ENCODE results near the gene FGFBP2. TPM values are rescaled to one million over a fixed set of nuclear protein-coding genes. Genes with fewer than 3 reads are reported as not detected.

The FGFBP2 gene
- total RNA-seq, 2 donors from 2014 or later = not detected

GRCh38 chr4:15958562-15958961 is 4.4 kb downstream of the FGFBP2 start:
- H3K36me3 ChIP-seq = no peaks in the 10 kb centered on the region
- ATAC-seq (ENCODE audit: insufficient number of reproducible peaks, low FRiP score, low read depth) (no peak), DNase-seq (ENCODE audit: low spot score) (no peak)
- no peaks in the 10 kb centered on the region for H3K9me3 ChIP-seq
- H3K27me3 ChIP-seq (replicated peaks; ENCODE audit: insufficient read depth) = no peaks in the 10 kb centered on the region
- no peak overlapping the region for H3K27ac ChIP-seq
- no peak for TF ChIP-seq CTCF (IDR thresholded peaks at IDR 0.05)
- no peaks in the 10 kb centered on the region for H3K4me1 ChIP-seq (ENCODE audit: control insufficient read depth in 1 of 2, low read depth in 2 of 2)
- H3K4me3 ChIP-seq = no peak overlapping the region

- ATAC-seq (ENCODE audit: insufficient number of reproducible peaks, low FRiP score, low read depth) (no peak), DNase-seq (ENCODE audit: low spot score) (peak; percentile 53)
- no peak overlapping the region for H3K27ac ChIP-seq
These were observed 6.7 kb downstream of the FGFBP2 start for GRCh38 chr4:15956179-15956850.

GRCh38 chr4:15955670-15956069 is 7.3 kb downstream of the FGFBP2 start:
- no peaks in the 10 kb centered on the region for H3K4me1 ChIP-seq (ENCODE audit: control insufficient read depth in 1 of 2, low read depth in 2 of 2)
- DNase-seq (ENCODE audit: low spot score) = no peak
- H3K36me3 ChIP-seq = no peaks in the 10 kb centered on the region
- H3K27ac ChIP-seq = no peak overlapping the region
- H3K27me3 ChIP-seq (replicated peaks; ENCODE audit: insufficient read depth) = no peaks in the 10 kb centered on the region
- no peak for TF ChIP-seq CTCF (IDR thresholded peaks at IDR 0.05)
- no peak for ATAC-seq (ENCODE audit: insufficient number of reproducible peaks, low FRiP score, low read depth)
- H3K4me3 ChIP-seq = no peak overlapping the region
- no peaks in the 10 kb centered on the region for H3K9me3 ChIP-seq

More at GRCh38 chr4:15956179-15956850, 6.7 kb downstream of the FGFBP2 start:
- Histone ChIP-seq H3K27me3 (replicated peaks; ENCODE audit: insufficient read depth) (no peaks in the 10 kb centered on the region), H3K4me1 (ENCODE audit: control insufficient read depth in 1 of 2, low read depth in 2 of 2) (no peaks in the 10 kb centered on the region), H3K36me3 (no peaks in the 10 kb centered on the region), H3K4me3 (no peak overlapping the region), H3K9me3 (no peaks in the 10 kb centered on the region)
- peak; percentile 93 for TF ChIP-seq CTCF (IDR thresholded peaks at IDR 0.05)

GRCh38 chr4:15953625-15954024 is 9.3 kb downstream of the FGFBP2 start:
- ATAC-seq (ENCODE audit: insufficient number of reproducible peaks, low FRiP score, low read depth) = no peak
- DNase-seq (ENCODE audit: low spot score) = no peak
- no peaks in the 10 kb centered on the region for H3K4me1 ChIP-seq (ENCODE audit: control insufficient read depth in 1 of 2, low read depth in 2 of 2)

GRCh38 chr4:15951781-15952180 is 11.2 kb downstream of the FGFBP2 start:
- ATAC-seq (ENCODE audit: insufficient number of reproducible peaks, low FRiP score, low read depth) (no peak), DNase-seq (ENCODE audit: low spot score) (no peak)
- H3K27me3 ChIP-seq (replicated peaks; ENCODE audit: insufficient read depth) = no peaks in the 10 kb centered on the region
- no peak overlapping the region for H3K4me3 ChIP-seq
- TF ChIP-seq CTCF (IDR thresholded peaks at IDR 0.05) = no peak
- no peaks in the 10 kb centered on the region for H3K9me3 ChIP-seq
- no peak overlapping the region for H3K27ac ChIP-seq
- no peaks in the 10 kb centered on the region for H3K4me1 ChIP-seq (ENCODE audit: control insufficient read depth in 1 of 2, low read depth in 2 of 2)
- H3K36me3 ChIP-seq = no peaks in the 10 kb centered on the region

More at GRCh38 chr4:15953625-15954024, 9.3 kb downstream of the FGFBP2 start:
- TF ChIP-seq CTCF (IDR thresholded peaks at IDR 0.05) = no peak
- no peaks in the 10 kb centered on the region for H3K9me3 ChIP-seq
- H3K36me3 ChIP-seq = no peaks in the 10 kb centered on the region
- H3K27me3 ChIP-seq (replicated peaks; ENCODE audit: insufficient read depth) = no peaks in the 10 kb centered on the region
- H3K27ac ChIP-seq = no peak overlapping the region
- no peak overlapping the region for H3K4me3 ChIP-seq

All from thoracic aorta (tissue), 2 donors.